Activated CD8-positive, alpha-beta memory T cell treated with anti-CD3 and anti-CD28 coated beads, Interleukin-2, amount 50 U/mL, for 24 hours (primary cell): ENCODE measurements around the gene ARAP2.

Experiments
- DNase-seq: peaks from one replicate; pipeline ENCODE4 v3.0.0-alpha.2; 2020; ENCODE audit errors: extremely low read depth

The ARAP2 gene

GRCh38 chr4:36215627-36216026 lies 28.7 kb downstream of the ARAP2 start:
- DNase-seq = no peak

GRCh38 chr4:36214735-36215485 lies 29.4 kb downstream of the ARAP2 start:
- DNase-seq = no peak

- no peak for DNase-seq
Observed at GRCh38 chr4:36213977-36214376, 30.3 kb downstream of the ARAP2 start.

- no peak for DNase-seq
Observed at GRCh38 chr4:36211084-36211483, 33.2 kb downstream of the ARAP2 start.

GRCh38 chr4:36209941-36210649 lies 34.2 kb downstream of the ARAP2 start:
- DNase-seq = no peak

- DNase-seq = no peak
Observed at GRCh38 chr4:36208893-36209473, 35.3 kb downstream of the ARAP2 start.

- no peak for DNase-seq
Observed at GRCh38 chr4:36207831-36208520, 36.3 kb downstream of the ARAP2 start.

GRCh38 chr4:36207367-36207766 lies 36.9 kb downstream of the ARAP2 start:
- DNase-seq = no peak

GRCh38 chr4:36206603-36207311 lies 37.6 kb downstream of the ARAP2 start:
- no peak for DNase-seq

GRCh38 chr4:36206012-36206411 lies 38.3 kb downstream of the ARAP2 start:
- DNase-seq = no peak

GRCh38 chr4:36198861-36199260 lies 45.5 kb downstream of the ARAP2 start:
- DNase-seq = no peak

GRCh38 chr4:36198068-36198808 lies 46.1 kb downstream of the ARAP2 start:
- no peak for DNase-seq

- no peak for DNase-seq
Observed at GRCh38 chr4:36197501-36197900, 46.8 kb downstream of the ARAP2 start.

- DNase-seq = no peak
Observed at GRCh38 chr4:36196145-36196913, 48.0 kb downstream of the ARAP2 start.

GRCh38 chr4:36192922-36193321 lies 51.4 kb downstream of the ARAP2 start:
- DNase-seq = no peak

GRCh38 chr4:36189511-36190226 lies 54.6 kb downstream of the ARAP2 start:
- DNase-seq = no peak

- no peak for DNase-seq
Observed at GRCh38 chr4:36187723-36188333, 56.5 kb downstream of the ARAP2 start.

GRCh38 chr4:36183665-36184393 lies 60.5 kb downstream of the ARAP2 start:
- no peak for DNase-seq
